Measurements from ENCODE around the gene PCDHGA4.

- no peak for TF ChIP-seq POLR2A (IDR thresholded peaks at IDR 0.05; ENCODE audit: low read depth, low read length)
- TF ChIP-seq POLR2AphosphoS5 (IDR thresholded peaks at IDR 0.05; ENCODE audit: low read depth, low read length), result no peak
- TF ChIP-seq TAF1 (IDR thresholded peaks at IDR 0.05; ENCODE audit: low read depth, low read length), result no peak
- TF ChIP-seq POU2F2 (IDR thresholded peaks at IDR 0.05; ENCODE audit: low read depth, low read length), result no peak
Observed at GRCh38 chr5:141373673-141374317, 19.0 kb downstream of the PCDHGA4 start, which contains the start of gene PCDHGA6.

Measured in GM12891 (cell line).